ENCODE measurements around the gene KCNAB2. TPM values are rescaled to one million over a fixed set of nuclear protein-coding genes. Genes with fewer than 3 reads are reported as not detected.

The KCNAB2 gene
- total and polyA plus RNA-seq, 9 donors: 2.4 to 7.8 (median 5.4) TPM

GRCh38 chr1:6113745-6114144 is 68.1 kb downstream of the KCNAB2 start:
- WGBS (ENCODE audit: insufficient coverage): 81% methylated on average over 10 of the region's 14 CpGs
- no peaks in the 10 kb centered on the region for H3K4me1 ChIP-seq (ENCODE audit: control insufficient read depth, insufficient read depth, low read length)
- peaks cover 2% of the 10 kb centered on the region for H3K9me3 ChIP-seq (replicated peaks; ENCODE audit: control insufficient read depth, low read depth, low read length)
- no peaks in the 10 kb centered on the region for H3K36me3 ChIP-seq (ENCODE audit: control insufficient read depth, insufficient read depth, low read length)
- no peak overlapping the region for H3K4me3 ChIP-seq (ENCODE audit: low read length)
- no peak for DNase-seq
- peaks cover 15% of the 10 kb centered on the region for H3K27me3 ChIP-seq (ENCODE audit: control insufficient read depth, insufficient read depth, low read length)
- H3K27ac ChIP-seq (ENCODE audit: low read length): no peak overlapping the region

- peaks cover 2% of the 10 kb centered on the region for H3K9me3 ChIP-seq (replicated peaks; ENCODE audit: control insufficient read depth, low read depth, low read length)
- H3K36me3 ChIP-seq (ENCODE audit: control insufficient read depth, insufficient read depth, low read length): no peaks in the 10 kb centered on the region
- no peak overlapping the region for H3K27ac ChIP-seq (ENCODE audit: low read length)
- H3K27me3 ChIP-seq (ENCODE audit: control insufficient read depth, insufficient read depth, low read length): peaks cover 11% of the 10 kb centered on the region
- WGBS (ENCODE audit: insufficient coverage): no CpG with 5 or more reads among the region's 1 CpG
- H3K4me1 ChIP-seq (ENCODE audit: control insufficient read depth, insufficient read depth, low read length): no peaks in the 10 kb centered on the region
- no peak for DNase-seq
- H3K4me3 ChIP-seq (ENCODE audit: low read length): no peak overlapping the region
Measured at GRCh38 chr1:6116137-6116536, 70.4 kb downstream of the KCNAB2 start.

- no peak overlapping the region for H3K27ac ChIP-seq (ENCODE audit: low read length)
- no peaks in the 10 kb centered on the region for H3K36me3 ChIP-seq (ENCODE audit: control insufficient read depth, insufficient read depth, low read length)
- H3K4me3 ChIP-seq (ENCODE audit: low read length): no peak overlapping the region
- H3K9me3 ChIP-seq (replicated peaks; ENCODE audit: control insufficient read depth, low read depth, low read length): peaks cover 2% of the 10 kb centered on the region
- WGBS (ENCODE audit: insufficient coverage): no CpG with 5 or more reads among the region's 2 CpGs
- DNase-seq: no peak
- no peaks in the 10 kb centered on the region for H3K4me1 ChIP-seq (ENCODE audit: control insufficient read depth, insufficient read depth, low read length)
- H3K27me3 ChIP-seq (ENCODE audit: control insufficient read depth, insufficient read depth, low read length): peaks cover 7% of the 10 kb centered on the region
Measured at GRCh38 chr1:6117064-6117463, 71.4 kb downstream of the KCNAB2 start.

- H3K4me3 ChIP-seq (ENCODE audit: low read length): no peak overlapping the region
- H3K9me3 ChIP-seq (replicated peaks; ENCODE audit: control insufficient read depth, low read depth, low read length): peaks cover 2% of the 10 kb centered on the region
- DNase-seq: no peak
Measured at GRCh38 chr1:6117624-6118023, 71.9 kb downstream of the KCNAB2 start.

GRCh38 chr1:6118415-6118814 is 72.7 kb downstream of the KCNAB2 start:
- no peaks in the 10 kb centered on the region for H3K36me3 ChIP-seq (ENCODE audit: control insufficient read depth, insufficient read depth, low read length)
- peaks cover 2% of the 10 kb centered on the region for H3K9me3 ChIP-seq (replicated peaks; ENCODE audit: control insufficient read depth, low read depth, low read length)
- no peaks in the 10 kb centered on the region for H3K4me1 ChIP-seq (ENCODE audit: control insufficient read depth, insufficient read depth, low read length)
- peaks cover 6% of the 10 kb centered on the region for H3K27me3 ChIP-seq (ENCODE audit: control insufficient read depth, insufficient read depth, low read length)
- no peak overlapping the region for H3K27ac ChIP-seq (ENCODE audit: low read length)
- no peak for DNase-seq
- H3K4me3 ChIP-seq (ENCODE audit: low read length): no peak overlapping the region
- 80% methylated on average over 1 of the region's 3 CpGs for WGBS (ENCODE audit: insufficient coverage)

More at GRCh38 chr1:6117624-6118023, 71.9 kb downstream of the KCNAB2 start:
- Histone ChIP-seq H3K27me3 (ENCODE audit: control insufficient read depth, insufficient read depth, low read length) (peaks cover 7% of the 10 kb centered on the region), H3K27ac (ENCODE audit: low read length) (no peak overlapping the region), H3K36me3 (ENCODE audit: control insufficient read depth, insufficient read depth, low read length) (no peaks in the 10 kb centered on the region), H3K4me1 (ENCODE audit: control insufficient read depth, insufficient read depth, low read length) (no peaks in the 10 kb centered on the region)

GRCh38 chr1:6121021-6121421 is 75.3 kb downstream of the KCNAB2 start:
- Histone ChIP-seq H3K27me3 (ENCODE audit: control insufficient read depth, insufficient read depth, low read length) (no peaks in the 10 kb centered on the region), H3K27ac (ENCODE audit: low read length) (no peak overlapping the region), H3K4me1 (ENCODE audit: control insufficient read depth, insufficient read depth, low read length) (no peaks in the 10 kb centered on the region), H3K4me3 (ENCODE audit: low read length) (no peak overlapping the region), H3K36me3 (ENCODE audit: control insufficient read depth, insufficient read depth, low read length) (no peaks in the 10 kb centered on the region), H3K9me3 (replicated peaks; ENCODE audit: control insufficient read depth, low read depth, low read length) (peaks cover 2% of the 10 kb centered on the region)
- no peak for DNase-seq
- 74% methylated on average over 17 of the region's 18 CpGs for WGBS (ENCODE audit: insufficient coverage)

- 85% methylated on average over 15 of the region's 17 CpGs for WGBS (ENCODE audit: insufficient coverage)
- Histone ChIP-seq H3K36me3 (ENCODE audit: control insufficient read depth, insufficient read depth, low read length) (no peaks in the 10 kb centered on the region), H3K4me1 (ENCODE audit: control insufficient read depth, insufficient read depth, low read length) (no peaks in the 10 kb centered on the region), H3K9me3 (replicated peaks; ENCODE audit: control insufficient read depth, low read depth, low read length) (peaks cover 2% of the 10 kb centered on the region), H3K4me3 (ENCODE audit: low read length) (no peak overlapping the region), H3K27ac (ENCODE audit: low read length) (no peak overlapping the region), H3K27me3 (ENCODE audit: control insufficient read depth, insufficient read depth, low read length) (peaks cover 3% of the 10 kb centered on the region)
- no peak for DNase-seq
Measured at GRCh38 chr1:6121651-6122370, 76.1 kb downstream of the KCNAB2 start.

GRCh38 chr1:6123083-6123482 is 77.4 kb downstream of the KCNAB2 start:
- Histone ChIP-seq H3K27ac (ENCODE audit: low read length) (no peak overlapping the region), H3K9me3 (replicated peaks; ENCODE audit: control insufficient read depth, low read depth, low read length) (no peaks in the 10 kb centered on the region), H3K4me1 (ENCODE audit: control insufficient read depth, insufficient read depth, low read length) (peaks cover 5% of the 10 kb centered on the region), H3K4me3 (ENCODE audit: low read length) (no peak overlapping the region), H3K36me3 (ENCODE audit: control insufficient read depth, insufficient read depth, low read length) (no peaks in the 10 kb centered on the region), H3K27me3 (ENCODE audit: control insufficient read depth, insufficient read depth, low read length) (peaks cover 4% of the 10 kb centered on the region)
- no peak for DNase-seq
- 100% methylated on average over 1 of the region's 7 CpGs for WGBS (ENCODE audit: insufficient coverage)

GRCh38 chr1:6123816-6124215 is 78.1 kb downstream of the KCNAB2 start:
- H3K9me3 ChIP-seq (replicated peaks; ENCODE audit: control insufficient read depth, low read depth, low read length): no peaks in the 10 kb centered on the region
- WGBS (ENCODE audit: insufficient coverage): 85% methylated on average over 10 of the region's 10 CpGs
- H3K4me1 ChIP-seq (ENCODE audit: control insufficient read depth, insufficient read depth, low read length): peaks cover 5% of the 10 kb centered on the region
- H3K4me3 ChIP-seq (ENCODE audit: low read length): no peak overlapping the region
- H3K36me3 ChIP-seq (ENCODE audit: control insufficient read depth, insufficient read depth, low read length): no peaks in the 10 kb centered on the region
- H3K27me3 ChIP-seq (ENCODE audit: control insufficient read depth, insufficient read depth, low read length): peaks cover 4% of the 10 kb centered on the region
- no peak overlapping the region for H3K27ac ChIP-seq (ENCODE audit: low read length)
- no peak for DNase-seq

- peaks cover 4% of the 10 kb centered on the region for H3K27me3 ChIP-seq (ENCODE audit: control insufficient read depth, insufficient read depth, low read length)
- H3K4me1 ChIP-seq (ENCODE audit: control insufficient read depth, insufficient read depth, low read length): peaks cover 5% of the 10 kb centered on the region
- no peak for DNase-seq
- no peaks in the 10 kb centered on the region for H3K36me3 ChIP-seq (ENCODE audit: control insufficient read depth, insufficient read depth, low read length)
- WGBS (ENCODE audit: insufficient coverage): 89% methylated on average over 1 of the region's 12 CpGs
- no peak overlapping the region for H3K27ac ChIP-seq (ENCODE audit: low read length)
- no peak overlapping the region for H3K4me3 ChIP-seq (ENCODE audit: low read length)
- no peaks in the 10 kb centered on the region for H3K9me3 ChIP-seq (replicated peaks; ENCODE audit: control insufficient read depth, low read depth, low read length)
Measured at GRCh38 chr1:6124341-6124740, 78.7 kb downstream of the KCNAB2 start.

Data from muscle of leg (tissue), 11 donors.